ENCODE measurements around the gene DES.

- TF ChIP-seq CTCF (IDR thresholded peaks at IDR 0.05 in 4 of 5, conservative IDR thresholded peaks at IDR 0.05 in 1 of 5): no peak
- TF ChIP-seq POLR2A (IDR thresholded peaks at IDR 0.05): no peak
Measured at GRCh38 chr2:219388907-219389156, 29.3 kb upstream of the DES start.

Data from gastrocnemius medialis (tissue), 4 donors.